Measurements from ENCODE around the gene GPR146.
"Not testable (repeated sequence)": the region's sequence is repeated elsewhere in the genome, so short reads cannot be mapped to it uniquely, and the experiment has no call there.

GPR146 gene, protein sequence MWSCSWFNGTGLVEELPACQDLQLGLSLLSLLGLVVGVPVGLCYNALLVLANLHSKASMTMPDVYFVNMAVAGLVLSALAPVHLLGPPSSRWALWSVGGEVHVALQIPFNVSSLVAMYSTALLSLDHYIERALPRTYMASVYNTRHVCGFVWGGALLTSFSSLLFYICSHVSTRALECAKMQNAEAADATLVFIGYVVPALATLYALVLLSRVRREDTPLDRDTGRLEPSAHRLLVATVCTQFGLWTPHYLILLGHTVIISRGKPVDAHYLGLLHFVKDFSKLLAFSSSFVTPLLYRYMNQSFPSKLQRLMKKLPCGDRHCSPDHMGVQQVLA

DNA sequence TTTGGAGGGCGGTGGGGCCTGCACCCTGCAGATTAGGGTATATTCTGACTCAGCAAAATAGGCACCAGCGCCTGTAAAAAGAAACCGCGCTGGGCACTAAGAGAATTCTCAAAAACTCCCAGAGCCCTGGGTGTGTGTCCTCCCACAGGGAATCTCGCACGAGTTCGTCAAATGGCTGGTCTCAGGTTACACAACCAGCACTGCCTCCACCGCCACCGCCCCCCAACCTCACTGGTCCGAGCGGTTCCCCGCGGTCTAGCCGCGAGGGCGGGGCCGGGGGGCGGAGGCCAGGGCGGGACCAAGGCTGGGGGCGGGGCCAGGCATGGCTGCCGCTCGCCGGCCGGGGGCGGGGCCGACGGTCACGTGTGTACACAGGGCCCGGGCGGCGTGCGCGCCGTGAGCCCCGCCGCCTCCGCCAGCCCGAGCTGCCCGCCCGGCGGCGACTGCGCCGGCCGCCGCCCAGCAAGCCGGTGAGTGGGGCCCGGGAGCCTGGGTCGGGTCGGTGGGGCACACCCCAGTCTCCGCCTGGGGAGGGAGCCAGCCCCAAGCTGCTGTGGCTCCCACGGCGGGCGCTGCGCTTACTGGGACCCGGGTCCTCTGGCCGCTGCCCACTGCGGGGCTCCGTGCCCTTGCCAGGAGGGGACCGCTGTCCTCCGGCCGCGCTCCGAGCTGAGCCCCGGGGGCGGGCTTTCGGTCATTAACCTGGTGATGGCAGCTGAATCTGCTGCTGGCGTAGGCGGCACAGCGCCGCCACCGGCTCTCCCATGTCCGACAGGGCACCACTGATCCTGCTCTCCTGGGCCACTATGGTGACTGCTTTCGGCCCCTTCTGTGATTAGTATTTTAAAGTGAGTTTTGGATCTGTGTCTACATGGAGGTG is at the start of gene GPR146:
TSS of gene GPR146 (plus strand) at position 358 of the 880 bp plus-strand sequence. CDS start 12,970 bp downstream, outside the sequence.
- peak; percentile 95 for DNase-seq

DNA sequence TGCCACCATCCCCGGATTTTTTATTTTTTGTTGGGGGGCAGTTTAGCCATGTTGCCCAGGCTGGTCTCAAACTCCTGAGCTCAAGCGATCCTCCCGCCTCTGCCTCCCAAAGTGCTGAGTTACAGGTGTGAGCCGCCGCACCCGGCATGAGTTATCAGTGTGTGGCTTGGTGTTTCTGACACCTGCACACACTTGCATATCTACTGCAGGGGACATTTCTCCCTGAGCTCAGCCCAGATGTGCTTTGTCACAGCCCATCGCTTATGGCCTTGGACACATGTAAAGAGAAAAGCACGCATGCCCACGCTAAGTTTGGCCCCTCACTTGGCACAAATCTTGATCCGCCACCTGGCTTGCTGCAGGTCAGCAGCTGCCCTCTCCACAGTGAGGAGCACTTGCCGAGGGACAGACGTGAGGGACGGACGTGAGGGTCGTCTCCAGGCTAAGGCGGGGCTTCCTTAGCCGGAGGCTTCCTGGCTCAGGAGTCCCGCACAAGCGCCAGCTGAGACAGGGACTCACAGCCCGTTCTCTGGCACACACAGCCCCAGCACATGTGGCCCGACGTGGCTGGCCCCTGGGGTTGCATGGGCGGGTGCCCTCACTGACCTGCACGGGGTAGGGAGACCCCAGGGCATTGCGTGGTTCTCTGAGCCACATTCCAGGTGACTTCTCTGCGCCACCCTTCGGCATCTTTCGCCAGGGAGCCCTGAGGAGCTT is 49.6 kb upstream of the GPR146 start:
- no peak for DNase-seq

DNA sequence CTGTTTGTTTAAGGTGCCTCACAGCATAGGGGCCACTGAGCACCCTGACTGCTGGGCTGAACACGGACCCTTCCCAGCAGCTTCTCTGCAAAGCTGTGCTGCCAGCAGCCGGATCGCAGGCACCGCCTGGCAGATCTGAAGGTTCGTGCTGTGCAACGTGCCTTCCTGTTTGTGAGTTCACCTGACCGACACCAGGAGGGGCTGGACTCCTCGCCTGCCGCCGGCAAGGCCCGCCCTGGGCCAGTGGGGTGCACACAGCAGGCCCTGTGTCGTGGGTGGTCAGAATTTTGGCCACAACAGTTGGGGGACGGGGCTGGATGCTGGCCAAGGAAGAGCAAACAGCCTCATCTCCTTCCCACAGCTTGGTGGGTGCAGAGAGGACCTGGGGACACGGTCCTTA is 48.8 kb upstream of the GPR146 start:
- no peak for DNase-seq

DNA sequence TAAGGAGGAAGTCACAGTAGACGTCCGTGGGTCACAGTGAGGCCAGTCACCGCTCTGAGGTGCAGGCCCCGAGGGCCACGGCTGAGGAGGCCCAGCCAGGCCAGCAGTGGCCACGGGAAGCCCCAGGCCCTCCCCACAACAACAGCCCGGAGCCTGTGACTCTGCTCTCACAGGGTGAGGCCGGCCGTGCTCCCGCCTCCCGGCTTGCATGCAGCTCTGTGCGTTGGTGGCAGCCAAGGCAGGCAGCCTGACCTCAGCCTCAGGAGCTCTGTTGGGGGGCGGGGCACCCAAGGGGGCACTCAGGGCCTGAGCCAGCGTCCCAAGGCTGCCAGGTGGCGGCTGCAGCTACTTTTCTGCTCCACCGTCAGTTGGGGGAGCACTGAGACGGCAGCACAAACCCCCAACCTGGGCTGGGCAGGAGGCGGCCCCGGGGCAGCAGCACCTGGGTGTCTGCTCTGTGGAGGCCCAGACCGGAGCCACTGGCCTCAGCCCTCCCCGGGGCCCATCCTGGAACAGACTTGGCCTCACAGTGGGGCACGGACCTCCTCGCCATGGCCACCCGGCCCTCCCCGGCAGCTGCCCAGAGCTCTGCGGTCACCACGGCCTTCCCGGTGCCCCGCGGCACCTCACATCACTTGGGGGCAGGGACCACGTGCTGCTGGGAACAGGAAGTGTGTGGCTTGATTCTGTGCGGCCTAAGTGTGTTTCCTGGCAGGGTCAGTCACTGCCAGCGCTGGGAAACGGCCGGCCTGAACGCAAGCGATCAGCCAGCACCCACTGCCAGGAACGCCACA is 48.1 kb upstream of the GPR146 start:
- DNase-seq, result no peak

DNA sequence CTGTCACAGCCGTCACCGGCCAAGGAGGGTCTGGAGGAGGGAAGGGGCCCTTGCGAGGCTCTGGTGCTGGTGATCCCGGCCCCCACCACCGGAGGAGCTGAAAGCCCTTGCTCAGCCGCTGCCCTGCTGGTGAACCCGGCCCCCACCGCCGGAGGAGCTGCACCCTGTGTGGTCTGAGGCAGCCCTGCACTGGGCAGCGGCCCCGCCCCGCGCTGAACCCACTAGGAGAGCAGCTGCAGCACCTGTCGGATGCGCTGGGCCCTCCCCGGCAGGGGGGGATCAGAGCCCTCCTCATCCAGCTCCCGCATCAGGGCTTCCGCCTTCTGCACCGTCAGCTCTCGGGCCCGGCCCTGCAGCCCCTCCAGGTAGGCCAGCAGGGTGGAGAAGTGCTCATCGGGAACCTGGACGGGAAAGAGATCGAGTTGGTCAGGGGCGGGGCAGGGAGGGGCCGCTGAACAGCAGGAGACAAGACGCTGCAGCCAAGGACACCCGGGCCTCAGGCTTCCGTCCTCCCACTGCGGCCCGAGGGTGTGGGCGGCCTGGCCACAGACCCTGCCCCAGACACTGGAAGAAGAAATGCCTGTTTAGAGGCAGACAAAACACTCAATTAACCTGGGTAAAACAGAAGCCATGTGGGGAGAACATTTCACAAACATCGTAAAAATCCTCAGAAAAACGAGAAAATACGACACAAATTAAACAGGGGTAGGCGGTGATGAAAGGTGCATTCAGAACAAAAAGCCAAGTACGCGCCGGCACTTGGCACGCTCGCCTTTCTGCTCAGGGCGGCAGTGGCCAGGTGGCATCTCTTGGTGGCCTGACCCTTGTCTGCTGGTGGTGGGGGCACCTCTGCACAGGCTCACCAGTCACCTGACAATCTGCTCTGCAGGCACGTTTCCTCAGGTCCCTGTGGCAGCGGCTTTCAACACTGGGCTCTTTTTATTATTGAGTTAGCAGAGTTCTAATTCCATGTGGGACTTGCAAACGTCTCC is 46.6 kb upstream of the GPR146 start:
- no peak for DNase-seq

DNA sequence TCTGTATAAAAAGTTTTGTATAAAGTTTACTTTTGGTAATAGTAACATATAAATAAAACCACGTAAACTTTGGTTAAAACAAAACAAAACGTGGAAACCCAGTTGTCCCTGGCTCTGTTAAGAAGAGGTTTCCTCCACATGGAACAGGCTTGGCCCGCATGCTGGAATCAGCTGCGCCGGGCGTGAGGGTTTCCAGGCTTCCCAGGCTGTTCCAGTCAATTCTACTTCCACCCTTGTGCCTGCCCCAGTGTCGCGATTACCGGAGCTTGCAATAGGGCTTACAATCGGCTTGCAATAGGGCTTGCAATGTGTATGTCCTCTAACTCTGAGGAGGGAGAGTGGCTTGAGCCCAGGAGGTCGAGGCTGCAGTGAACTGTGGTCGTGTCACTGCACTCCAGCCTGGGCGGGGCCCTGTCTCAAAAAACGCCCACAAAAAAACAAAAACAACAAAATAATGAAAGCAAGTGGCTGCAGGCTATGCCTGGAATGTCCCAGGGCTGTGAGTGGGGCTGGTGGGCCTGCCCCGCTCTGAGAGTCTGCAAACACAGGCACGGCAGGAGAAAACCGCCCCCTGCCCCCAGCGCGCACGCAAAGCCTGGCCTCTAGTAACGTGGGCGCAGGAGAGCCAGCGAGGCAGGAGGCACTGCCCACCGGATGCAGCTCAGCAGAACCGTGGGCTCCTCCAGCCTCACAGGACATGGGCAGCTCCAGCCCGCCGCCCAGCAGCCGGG is 45.0 kb upstream of the GPR146 start:
- DNase-seq, result no peak

DNA sequence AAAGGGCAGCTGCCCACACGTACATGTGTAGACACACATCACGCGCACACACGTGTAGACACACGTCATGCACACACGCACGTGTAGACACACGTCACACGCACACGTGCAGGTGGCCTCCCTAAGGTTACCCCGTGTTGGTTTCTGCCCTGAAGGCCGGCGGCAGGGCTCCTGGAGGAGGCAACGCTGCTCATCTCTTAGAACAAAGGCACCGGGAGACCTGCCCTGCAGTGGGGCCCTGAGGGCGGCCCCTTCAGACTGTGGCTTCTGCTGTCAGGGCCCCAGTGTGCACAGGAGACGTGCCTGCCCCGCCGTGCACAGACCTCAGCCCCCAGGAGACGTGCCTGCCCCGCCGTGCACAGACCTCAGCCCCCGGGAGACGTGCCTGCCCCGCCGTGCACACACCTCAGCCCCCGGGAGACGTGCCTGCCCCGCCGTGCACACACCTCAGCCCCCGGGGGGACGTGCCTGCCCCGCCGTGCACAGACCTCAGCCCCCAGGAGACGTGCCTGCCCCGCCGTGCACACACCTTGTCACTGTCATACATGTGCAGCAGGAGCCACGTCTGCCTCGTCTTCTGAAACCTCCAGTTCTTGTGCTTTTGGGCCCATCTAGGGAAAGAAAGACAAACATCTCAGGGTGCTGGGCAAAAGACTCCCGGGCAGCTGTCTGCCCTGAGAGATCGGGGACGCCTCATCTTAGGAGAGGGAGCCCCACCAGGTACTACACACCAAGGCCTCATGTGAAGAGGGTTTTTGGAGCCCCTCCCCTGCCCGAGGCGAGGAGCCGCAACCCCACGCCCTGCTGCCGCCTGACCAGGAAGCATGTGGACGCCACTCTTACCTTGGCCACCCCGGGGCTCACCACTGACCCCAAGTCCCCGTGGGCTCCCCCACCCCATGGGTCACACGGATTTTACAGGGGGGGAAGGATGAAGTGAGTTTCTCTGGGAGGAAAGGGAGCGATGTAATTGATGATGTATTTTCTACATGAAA is 44.1 kb upstream of the GPR146 start:
- no peak for DNase-seq

DNA sequence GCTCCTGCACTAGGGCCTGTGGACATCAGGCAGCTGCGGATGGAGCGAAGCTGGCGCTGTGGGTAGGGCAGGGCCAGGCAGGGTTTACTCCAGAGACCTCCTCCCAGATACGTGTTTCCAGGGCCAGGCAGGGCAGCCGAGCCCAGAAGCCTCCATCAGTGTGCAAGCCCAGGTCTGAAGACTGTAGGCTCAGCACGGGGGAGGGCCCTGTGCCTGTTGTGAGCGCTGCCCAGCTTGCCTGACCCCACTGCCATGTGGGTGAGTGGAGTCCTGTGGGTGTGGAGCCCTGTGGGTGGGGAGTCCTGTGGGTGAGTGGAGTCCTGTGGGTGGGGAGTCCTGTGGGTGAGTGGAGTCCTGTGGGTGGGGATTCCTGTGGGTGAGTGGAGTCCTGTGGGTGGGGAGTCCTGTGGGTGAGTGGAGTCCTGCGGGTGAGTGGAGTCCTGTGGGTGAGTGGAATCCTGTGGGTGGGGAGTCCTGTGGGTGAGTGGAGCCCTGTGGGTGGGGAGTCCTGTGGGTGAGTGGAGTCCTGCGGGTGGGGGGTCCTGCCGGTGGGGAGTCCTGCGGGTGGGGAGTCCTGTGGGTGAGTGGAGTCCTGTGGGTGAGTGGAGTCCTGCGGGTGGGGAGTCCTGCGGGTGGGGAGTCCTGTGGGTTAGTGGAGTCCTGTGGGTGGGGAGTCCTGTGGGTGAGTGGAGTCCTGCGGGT is 43.1 kb upstream of the GPR146 start:
- not testable (repeated sequence) for DNase-seq

DNA sequence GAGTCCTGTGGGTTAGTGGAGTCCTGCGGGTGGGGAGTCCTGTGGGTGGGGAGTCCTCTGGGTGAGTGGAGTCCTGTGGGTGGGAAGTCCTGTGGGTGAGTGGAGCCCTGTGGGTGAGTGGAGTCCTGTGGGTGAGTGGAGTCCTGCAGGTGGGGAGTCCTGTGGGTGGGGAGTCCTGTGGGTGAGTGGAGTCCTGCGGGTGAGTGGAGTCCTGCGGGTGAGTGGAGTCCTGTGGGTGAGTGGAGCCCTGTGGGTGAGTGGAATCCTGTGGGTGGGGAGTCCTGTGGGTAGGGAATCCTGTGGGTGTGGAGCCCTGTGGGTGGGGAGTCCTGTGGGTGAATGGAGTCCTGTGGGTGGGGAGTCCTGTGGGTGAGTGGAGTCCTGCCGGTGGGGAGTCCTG is 42.3 kb upstream of the GPR146 start:
- DNase-seq, result not testable (repeated sequence)

DNA sequence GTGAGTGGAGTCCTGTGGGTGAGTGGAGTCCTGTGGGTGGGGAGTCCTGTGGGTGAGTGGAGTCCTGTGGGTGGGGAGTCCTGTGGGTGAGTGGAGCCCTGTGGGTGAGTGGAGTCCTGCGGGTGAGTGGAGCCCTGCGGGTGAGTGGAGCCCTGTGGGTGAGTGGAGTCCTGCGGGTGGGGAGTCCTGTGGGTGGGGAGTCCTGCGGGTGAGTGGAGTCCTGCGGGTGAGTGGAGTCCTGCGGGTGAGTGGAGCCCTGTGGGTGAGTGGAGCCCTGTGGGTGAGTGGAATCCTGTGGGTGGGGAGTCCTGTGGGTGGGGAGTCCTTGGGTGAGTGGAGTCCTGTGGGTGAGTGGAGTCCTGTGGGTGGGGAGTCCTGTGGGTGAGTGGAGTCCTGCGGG is 41.9 kb upstream of the GPR146 start:
- not testable (repeated sequence) for DNase-seq

DNA sequence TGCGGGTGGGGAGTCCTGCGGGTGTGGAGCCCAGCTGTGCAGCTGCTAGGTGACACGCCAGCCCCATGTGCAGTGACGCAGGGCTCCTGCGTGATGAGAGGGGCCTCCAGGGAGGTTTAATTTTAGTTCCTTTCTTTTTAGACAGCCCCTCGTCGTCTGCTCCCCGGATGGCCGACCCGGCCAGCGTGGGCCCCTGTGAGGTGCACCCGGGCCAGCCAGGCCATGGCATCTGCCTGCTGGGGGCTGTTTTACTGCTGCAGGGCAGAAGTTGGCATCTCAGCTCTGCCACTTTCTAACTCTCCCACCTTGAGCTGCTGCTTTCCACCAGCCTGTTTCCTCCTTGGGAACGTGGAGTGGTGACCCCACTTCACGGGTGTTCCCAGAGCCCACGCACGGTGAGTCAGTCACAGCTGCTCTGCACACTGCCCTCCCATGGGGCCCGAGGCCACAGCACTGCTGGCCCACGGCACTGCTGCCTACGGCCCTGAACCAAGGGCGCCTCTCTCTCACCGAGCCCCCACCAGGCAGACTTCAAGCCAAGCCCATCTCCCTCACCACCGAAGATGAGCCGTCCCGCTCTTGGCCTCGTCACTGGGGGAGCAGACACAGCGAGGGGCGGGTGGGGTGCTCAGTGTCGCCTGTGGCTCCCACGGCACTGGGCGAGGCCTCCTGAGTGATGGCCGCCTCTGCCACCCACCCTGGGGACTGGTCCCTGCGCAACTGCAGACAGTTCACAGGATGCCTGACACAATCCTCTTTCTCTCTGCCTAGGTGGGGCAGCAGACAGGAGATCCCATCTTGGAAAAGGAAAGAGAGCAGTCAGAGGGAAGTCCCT is 40.1 kb upstream of the GPR146 start:
- no peak for DNase-seq

DNA sequence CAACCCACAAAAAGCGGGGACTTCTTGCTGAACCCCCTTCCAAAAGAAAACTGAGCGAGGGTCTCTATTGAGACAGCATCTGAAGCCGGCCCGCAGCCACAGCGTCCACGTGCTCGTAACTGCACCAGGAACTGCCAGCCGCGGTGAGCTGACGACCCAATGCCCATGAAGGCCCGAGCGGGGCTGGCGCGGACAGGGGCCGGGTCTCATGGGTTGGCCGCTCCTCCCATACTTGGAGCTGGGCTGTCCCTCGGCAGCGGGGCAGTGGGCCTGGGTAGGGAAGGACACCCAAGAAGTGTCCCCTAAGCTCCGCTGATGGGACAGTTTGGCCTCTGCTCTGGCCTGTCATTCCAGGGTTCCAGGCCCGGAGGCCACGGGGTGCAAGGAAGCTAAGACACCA is 39.0 kb upstream of the GPR146 start:
- DNase-seq, result no peak

DNA sequence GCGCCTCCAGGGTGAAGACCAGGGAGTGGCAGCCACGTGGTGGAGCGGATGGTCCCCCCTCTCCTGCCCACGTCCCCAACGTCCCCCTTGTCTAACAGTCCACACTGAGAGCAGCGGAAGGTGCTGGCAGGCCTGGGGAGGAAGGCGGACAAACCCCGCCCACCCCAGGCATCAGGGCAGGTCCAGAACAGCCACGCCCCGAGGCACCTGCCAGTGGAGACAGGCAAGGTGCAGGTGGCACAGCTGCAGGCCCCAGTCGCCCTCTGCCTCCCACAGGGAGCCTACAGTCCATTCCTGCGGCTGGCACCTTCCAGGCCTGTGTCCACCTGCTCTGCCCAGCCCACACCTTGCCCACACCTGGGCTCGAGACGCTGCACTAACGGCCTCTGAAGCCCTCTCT is 36.4 kb upstream of the GPR146 start:
- DNase-seq, result no peak

DNA sequence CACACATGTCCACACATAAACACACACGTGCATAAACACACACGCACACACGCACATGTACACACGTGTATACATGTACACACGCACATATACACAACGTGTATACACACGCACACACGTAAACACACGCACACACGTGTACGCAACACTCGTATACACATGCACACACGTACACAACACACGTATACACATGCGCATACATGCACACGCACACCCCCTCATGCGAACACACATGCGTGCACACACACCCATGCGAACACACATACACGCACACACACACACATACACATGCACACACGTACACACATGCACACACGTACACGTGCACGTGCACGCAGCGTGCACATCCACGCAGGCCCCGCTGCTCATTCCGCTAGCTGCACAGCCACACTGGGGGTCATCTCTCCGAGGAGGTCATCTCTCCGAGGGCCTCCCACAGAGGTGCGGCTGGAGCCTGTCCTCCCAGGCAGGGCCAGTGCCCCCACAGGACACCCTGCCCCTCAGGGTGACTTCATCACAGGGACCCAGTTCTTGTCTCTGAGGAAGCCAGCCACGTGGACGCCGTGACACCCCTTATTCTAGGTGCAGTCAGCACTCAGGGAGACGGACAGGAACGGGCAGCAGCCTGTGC is 35.5 kb upstream of the GPR146 start:
- DNase-seq, result no peak

DNA sequence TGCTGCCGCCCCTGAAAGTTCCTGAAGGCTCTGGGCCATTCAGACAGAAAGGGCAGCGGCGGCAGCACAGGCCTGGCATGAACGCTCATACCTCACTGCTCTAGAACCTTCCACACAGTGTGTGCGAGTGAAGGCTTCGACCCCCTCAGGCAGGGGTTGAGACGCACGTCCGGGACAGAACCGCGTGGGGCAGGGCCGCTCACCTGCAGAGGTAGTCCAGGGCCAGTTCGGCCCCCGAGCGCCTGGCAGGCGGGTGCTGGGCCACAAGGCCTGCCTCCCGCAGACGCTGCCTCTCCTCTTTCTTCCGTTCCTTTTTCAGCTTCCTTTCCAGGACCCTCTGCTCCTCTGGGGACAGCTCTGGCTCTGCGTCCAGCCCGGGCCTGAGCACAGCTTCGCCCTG is 34.6 kb upstream of the GPR146 start:
- no peak for DNase-seq

DNA sequence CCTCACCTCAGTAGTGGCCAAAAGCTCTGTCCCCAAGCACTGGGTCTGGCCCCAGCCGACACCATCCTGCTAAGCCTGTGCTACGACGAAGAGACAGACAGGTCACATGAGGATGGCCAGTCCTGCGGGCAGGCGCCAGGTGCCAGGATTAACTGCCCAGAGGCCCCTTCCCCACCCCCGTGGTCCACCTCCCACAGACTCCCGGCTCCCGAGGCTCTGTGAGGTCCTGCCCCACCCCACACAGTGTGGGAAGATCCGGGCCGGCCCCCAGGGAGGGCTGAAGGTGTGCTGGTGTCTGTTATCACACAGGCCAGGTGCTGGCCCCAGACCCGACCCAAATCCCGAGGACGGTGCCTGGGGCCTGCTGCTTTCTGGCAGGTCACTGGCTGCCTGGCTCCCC is 34.1 kb upstream of the GPR146 start:
- DNase-seq, result no peak

DNA sequence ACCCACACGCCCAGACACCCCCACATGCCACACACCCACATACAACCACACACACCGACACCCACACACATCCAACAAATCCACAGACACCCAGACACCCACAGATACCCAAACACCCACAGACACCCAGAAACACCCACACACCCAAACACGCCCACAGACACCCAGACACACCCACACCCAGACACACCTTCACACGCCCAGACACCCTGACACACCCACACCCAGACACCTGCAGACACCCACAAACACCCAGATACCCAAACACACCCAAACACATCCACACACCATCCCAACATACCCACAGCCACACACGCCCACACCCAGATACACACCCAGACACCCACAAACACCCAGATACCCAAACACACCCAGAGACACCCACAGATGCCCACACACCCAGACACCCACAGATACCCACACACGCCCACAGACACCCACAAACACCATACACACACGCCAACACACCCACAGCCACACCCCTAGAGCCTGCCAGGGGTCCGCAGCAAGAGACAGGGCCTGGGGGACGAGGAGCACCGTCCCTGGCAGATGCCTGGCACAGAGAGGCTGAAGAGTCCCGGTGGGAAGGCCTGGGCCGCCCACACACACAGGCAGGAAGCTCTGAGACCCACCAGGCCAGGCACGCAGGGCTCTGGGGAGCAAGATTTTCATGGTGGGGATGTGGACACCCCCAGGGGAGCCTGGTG is 32.9 kb upstream of the GPR146 start:
- DNase-seq, result no peak
